ENCODE measurements around the gene KCNT1.

- TF ChIP-seq CTCF (conservative IDR thresholded peaks at IDR 0.05; ENCODE audit: low read depth, low read length) = no peak
- no peak for TF ChIP-seq EZH2 (IDR thresholded peaks at IDR 0.05; ENCODE audit: borderline replicate concordance, low read depth, low read length, poor library complexity, severe bottlenecking)
Observed at GRCh38 chr9:135759676-135760300, 57.8 kb downstream of the KCNT1 start.
